Hepatocyte (in vitro differentiated cells): ENCODE results near the gene MFF. TPM values are rescaled to one million over a fixed set of nuclear protein-coding genes. Genes with fewer than 3 reads are reported as not detected.
"Not testable (repeated sequence)": the region's sequence is repeated elsewhere in the genome, so short reads cannot be mapped to it uniquely, and the experiment has no call there.

Experiments used
- DNase-seq: peaks from one replicate; pipeline ENCODE4 v3.0.0-alpha.2; 2016; ENCODE audit warnings: low spot score
- H2AFZ ChIP-seq: fragments of 200-600 bp; sonication (generic); 2 replicates; pipeline ENCODE4 v1.6.0; 2016; ENCODE audit warnings: antibody characterized with exemption, mild to moderate bottlenecking
- H3K27ac ChIP-seq: fragments of 200-600 bp; sonication (generic); 2 replicates; pipeline ENCODE4 v1.5.1; 2016; ENCODE audit warnings: mild to moderate bottlenecking
- H3K27me3 ChIP-seq: fragments of 200-600 bp; sonication (generic); 2 replicates; pipeline ENCODE4 v1.6.1; 2016
- H3K36me3 ChIP-seq: fragments of 200-600 bp; sonication (generic); replicated peaks from 2 replicates; pipeline ENCODE4 v1.5.1; 2016; ENCODE audit warnings: low read depth; ENCODE audit not compliant: insufficient read depth
- H3K4me1 ChIP-seq: fragments of 200-600 bp; sonication (generic); 2 replicates; pipeline ENCODE4 v1.5.1; 2016; ENCODE audit warnings: mild to moderate bottlenecking, moderate library complexity; ENCODE audit not compliant: insufficient read depth
- H3K4me2 ChIP-seq: fragments of 200-600 bp; sonication (generic); 2 replicates; pipeline ENCODE4 v1.6.0; 2016
- H3K4me3 ChIP-seq: fragments of 200-600 bp; sonication (generic); 2 replicates; pipeline ENCODE4 v1.5.1; 2016; ENCODE audit warnings: mild to moderate bottlenecking
- H3K79me2 ChIP-seq: fragments of 200-600 bp; sonication (generic); 2 replicates; pipeline ENCODE4 v1.6.0; 2017; ENCODE audit warnings: mild to moderate bottlenecking
- H3K9me2 ChIP-seq: fragments of 200-600 bp; sonication (generic); replicated peaks from 2 replicates; pipeline ENCODE4 v1.6.0; 2017; ENCODE audit warnings: mild to moderate bottlenecking; ENCODE audit not compliant: insufficient read depth
- H3K9me3 ChIP-seq: fragments of 200-600 bp; sonication (generic); 2 replicates; pipeline ENCODE4 v1.5.1; 2016; ENCODE audit warnings: low read depth, mild to moderate bottlenecking
- H4K20me1 ChIP-seq: fragments of 200-600 bp; sonication (generic); 2 replicates; pipeline ENCODE4 v1.6.0; 2016; ENCODE audit warnings: mild to moderate bottlenecking; ENCODE audit not compliant: insufficient read depth, poor library complexity, severe bottlenecking
- CTCF ChIP-seq: fragments of 200-600 bp; sonication (generic); IDR thresholded peaks from 2 replicates; pipeline ENCODE4 v1.5.1; 2016; ENCODE audit warnings: antibody characterized with exemption, mild to moderate bottlenecking; ENCODE audit not compliant: poor library complexity
- EZH2 ChIP-seq: fragments of 200-600 bp; sonication (generic); IDR thresholded peaks from 2 replicates; pipeline ENCODE4 v1.6.1; 2016; ENCODE audit warnings: antibody characterized with exemption, mild to moderate bottlenecking, borderline replicate concordance
- EZH2phosphoT487 ChIP-seq: fragments of 200-600 bp; sonication (generic); IDR thresholded peaks from one replicate; pipeline ENCODE4 v1.6.1; 2018; ENCODE audit warnings: antibody characterized with exemption, mild to moderate bottlenecking, low read depth, moderate library complexity; ENCODE audit not compliant: unreplicated experiment, severe bottlenecking
- WGBS: methylation state at CpG from one replicate; pipeline ENCODE4 v1.1.6; 2016; ENCODE audit warnings: low lambda C conversion rate; ENCODE audit errors: missing lambda C conversion rate; 5-methylcytosine and 5-hydroxymethylcytosine counted together
- polyA plus RNA-seq: library from polyadenylated mRNA; unstranded; fragments of >200 nt; fragmentation: Nextera tagmentation; extraction: Ambion mirVana; gene quantifications from 2 replicates; pipeline ENCODE4 v1.2.1, GENCODE V29; 2016
- total RNA-seq: library from RNA; depleted of rRNA; stranded (reverse); fragments of >200 nt; gene quantifications from 2 replicates; pipeline ENCODE4 v1.2.3, GENCODE V29; 2014

Gene MFF
- total and polyA plus RNA-seq, 2 experiments from 2014 or later, result 111 to 125 TPM

GRCh38 chr2:227351639-227352038, 26.6 kb downstream of the MFF start:
- no peaks in the 10 kb centered on the region for H4K20me1 ChIP-seq
- H3K27me3 ChIP-seq, result no peaks in the 10 kb centered on the region
- TF ChIP-seq EZH2, result no peak
- TF ChIP-seq CTCF, result no peak
- no peak for TF ChIP-seq EZH2phosphoT487
- no peaks in the 10 kb centered on the region for H3K36me3 ChIP-seq
- H3K27ac ChIP-seq, result no peak overlapping the region
- WGBS, result 86% methylated on average over 4 of the region's 4 CpGs
- H3K9me3 ChIP-seq, result no peaks in the 10 kb centered on the region
- H3K79me2 ChIP-seq, result peaks cover 4% of the 10 kb centered on the region
- H3K4me2 ChIP-seq, result no peak overlapping the region
- H3K9me2 ChIP-seq, result no peaks in the 10 kb centered on the region
- DNase-seq, result no peak
- no peak overlapping the region for H3K4me3 ChIP-seq
- H3K4me1 ChIP-seq, result no peaks in the 10 kb centered on the region
- no peak overlapping the region for H2AFZ ChIP-seq

GRCh38 chr2:227360351-227360750, 35.3 kb downstream of the MFF start:
- WGBS, result 83% methylated on average over 5 of the region's 5 CpGs
- Histone ChIP-seq H3K27ac (no peak overlapping the region), H3K9me3 (no peaks in the 10 kb centered on the region), H3K4me2 (no peak overlapping the region), H3K9me2 (no peaks in the 10 kb centered on the region), H4K20me1 (no peaks in the 10 kb centered on the region), H3K79me2 (no peaks in the 10 kb centered on the region), H3K4me1 (no peaks in the 10 kb centered on the region), H3K36me3 (no peaks in the 10 kb centered on the region), H3K27me3 (no peaks in the 10 kb centered on the region), H3K4me3 (no peak overlapping the region), H2AFZ (no peak overlapping the region)
- TF ChIP-seq CTCF, result no peak
- TF ChIP-seq EZH2, result no peak
- TF ChIP-seq EZH2phosphoT487, result no peak
- DNase-seq, result no peak

- Histone ChIP-seq H3K4me1 (no peaks in the 10 kb centered on the region), H3K27ac (peak overlapping the region; percentile 7), H3K4me3 (no peak overlapping the region), H3K9me2 (no peaks in the 10 kb centered on the region), H4K20me1 (no peaks in the 10 kb centered on the region), H3K79me2 (no peaks in the 10 kb centered on the region), H3K4me2 (no peak overlapping the region), H2AFZ (no peak overlapping the region), H3K27me3 (no peaks in the 10 kb centered on the region), H3K36me3 (no peaks in the 10 kb centered on the region), H3K9me3 (no peaks in the 10 kb centered on the region)
- no peak for DNase-seq
- no peak for TF ChIP-seq EZH2
- TF ChIP-seq CTCF, result peak; percentile 14
- no peak for TF ChIP-seq EZH2phosphoT487
- WGBS, result 97% methylated on average over 6 of the region's 6 CpGs
Measured at GRCh38 chr2:227363756-227364155, 38.7 kb downstream of the MFF start.

- not testable (repeated sequence) for H3K36me3 ChIP-seq, H2AFZ ChIP-seq, H3K9me3 ChIP-seq, H3K9me2 ChIP-seq, H3K4me1 ChIP-seq, H3K79me2 ChIP-seq, H3K27me3 ChIP-seq, H4K20me1 ChIP-seq, H3K4me3 ChIP-seq, H3K4me2 ChIP-seq
- 83% methylated on average over 11 of the region's 11 CpGs for WGBS
- DNase-seq, result peak; percentile 19
- peak overlapping the region; percentile 55 for H3K27ac ChIP-seq
Measured at GRCh38 chr2:227364585-227365263, 39.7 kb downstream of the MFF start.
